GM18502 (cell line): ENCODE measurements around the gene APLP2.

Experiments
- ATAC-seq: cut with Tn5 transposase; IDR thresholded peaks from one replicate; pipeline ENCODE4 v1.9.1; 2021; ENCODE audit warnings: mild to moderate bottlenecking; ENCODE audit not compliant: unreplicated experiment, poor library complexity

APLP2 gene

DNA sequence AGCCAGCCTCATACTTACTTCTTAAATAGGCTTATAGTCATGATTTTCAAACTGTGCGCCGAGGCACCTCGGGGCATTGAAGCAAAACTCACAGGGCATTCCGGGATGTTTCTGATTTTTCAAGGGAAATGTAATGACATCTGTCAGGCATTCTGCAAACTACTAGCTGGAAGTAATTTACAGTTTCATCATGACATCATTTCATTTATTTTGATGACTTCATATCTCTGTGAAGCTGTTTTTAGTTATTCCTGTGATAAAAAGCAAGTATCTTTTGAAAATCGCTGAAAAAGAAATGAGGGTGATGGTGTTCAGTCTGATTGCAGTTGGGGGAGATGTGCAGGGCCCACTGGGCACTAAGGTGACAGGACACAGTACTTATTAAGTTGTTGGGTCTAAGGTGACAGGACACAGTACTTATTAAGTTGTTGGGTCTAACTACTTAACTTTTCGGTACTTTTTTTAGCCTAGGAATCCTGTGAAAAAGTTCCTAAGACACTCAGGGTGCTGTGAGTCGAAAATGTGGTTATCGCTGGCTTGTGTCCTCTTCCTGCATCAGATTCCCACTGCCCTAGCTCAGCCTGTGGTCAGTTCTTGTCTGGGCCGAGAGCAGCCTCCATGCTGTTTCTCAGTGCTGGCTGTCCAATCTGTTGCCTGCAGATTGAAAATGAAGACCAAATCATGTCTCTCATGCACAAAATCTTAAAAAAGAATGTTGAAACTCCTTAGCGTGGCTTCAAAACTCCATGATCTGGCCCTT, 42.6 kb downstream of the APLP2 start:
- no peak for ATAC-seq

DNA sequence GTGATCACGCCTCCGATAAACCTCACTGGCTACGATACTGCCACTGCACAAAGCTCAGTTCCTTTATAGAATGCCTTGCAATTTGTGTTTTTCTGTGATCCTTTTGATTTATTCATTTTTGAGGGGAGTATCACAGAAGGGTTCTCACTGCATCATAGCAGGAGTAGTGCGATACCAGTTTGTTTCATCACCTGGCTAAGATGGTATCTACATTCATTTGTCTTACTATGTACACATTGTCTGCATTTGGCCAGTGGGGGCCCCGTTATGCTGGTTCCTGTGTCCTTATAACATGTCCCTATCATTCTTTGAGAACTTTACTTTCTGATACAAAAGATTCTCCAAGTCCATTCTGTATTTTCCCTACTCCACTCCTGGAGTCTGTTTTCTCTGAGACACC, 44.6 kb downstream of the APLP2 start:
- ATAC-seq: no peak

DNA sequence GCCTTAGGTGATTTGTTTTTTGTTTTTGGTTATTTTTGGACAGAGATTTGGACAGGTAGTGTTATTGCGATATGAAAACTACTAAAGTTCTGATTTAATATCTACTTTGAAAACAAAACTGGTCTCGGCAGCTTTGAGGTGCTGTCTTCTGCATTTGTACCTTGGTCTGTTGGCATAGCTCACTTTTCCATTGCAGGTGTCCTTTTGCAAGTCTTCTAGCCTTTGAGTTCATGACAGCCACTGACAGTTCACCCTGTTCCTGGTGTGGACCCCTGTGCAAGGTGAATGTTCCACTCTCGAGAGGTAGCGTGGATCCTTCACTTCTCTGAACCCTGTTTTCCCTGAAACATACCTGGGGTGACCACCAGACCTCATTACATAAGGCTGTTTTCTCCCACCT, 45.0 kb downstream of the APLP2 start:
- no peak for ATAC-seq

DNA sequence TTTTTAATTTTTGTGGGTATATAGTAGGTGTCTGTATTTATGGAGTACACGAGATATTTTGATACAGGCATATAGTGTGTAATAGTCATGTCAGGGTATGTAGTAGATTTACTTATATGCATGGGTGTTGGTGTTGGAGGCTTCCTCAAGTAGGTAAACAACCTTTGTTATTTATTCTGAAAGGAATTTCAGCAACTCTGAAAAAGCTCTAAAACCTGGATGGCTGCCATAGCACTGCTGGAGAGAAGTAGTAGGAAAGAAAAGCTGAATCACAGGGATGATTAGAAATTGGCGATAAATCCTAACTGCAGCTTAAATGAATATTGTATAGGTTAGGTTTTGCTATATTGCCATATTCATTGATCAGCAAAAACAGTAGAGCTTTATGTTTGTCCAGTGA, 45.5 kb downstream of the APLP2 start:
- ATAC-seq: no peak

DNA sequence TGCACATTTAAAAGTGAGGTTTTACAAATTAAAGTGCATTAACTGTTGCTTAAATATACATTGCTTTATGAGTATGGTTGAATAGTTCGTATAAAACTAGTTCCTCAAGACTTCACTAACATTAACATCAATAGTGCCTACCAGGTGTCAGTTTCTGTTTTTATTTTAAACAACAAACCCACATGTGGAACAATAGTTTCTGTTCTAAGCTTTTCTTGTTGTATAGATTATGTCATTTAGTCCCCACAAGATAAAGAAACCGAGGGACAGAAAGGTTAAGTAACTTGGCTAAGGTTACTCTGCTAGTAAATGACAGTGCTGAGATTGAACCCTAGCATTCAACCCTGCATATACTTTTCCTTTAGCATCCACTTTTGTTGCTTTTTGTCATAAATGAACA, 48.5 kb downstream of the APLP2 start:
- ATAC-seq: peak; percentile 87

DNA sequence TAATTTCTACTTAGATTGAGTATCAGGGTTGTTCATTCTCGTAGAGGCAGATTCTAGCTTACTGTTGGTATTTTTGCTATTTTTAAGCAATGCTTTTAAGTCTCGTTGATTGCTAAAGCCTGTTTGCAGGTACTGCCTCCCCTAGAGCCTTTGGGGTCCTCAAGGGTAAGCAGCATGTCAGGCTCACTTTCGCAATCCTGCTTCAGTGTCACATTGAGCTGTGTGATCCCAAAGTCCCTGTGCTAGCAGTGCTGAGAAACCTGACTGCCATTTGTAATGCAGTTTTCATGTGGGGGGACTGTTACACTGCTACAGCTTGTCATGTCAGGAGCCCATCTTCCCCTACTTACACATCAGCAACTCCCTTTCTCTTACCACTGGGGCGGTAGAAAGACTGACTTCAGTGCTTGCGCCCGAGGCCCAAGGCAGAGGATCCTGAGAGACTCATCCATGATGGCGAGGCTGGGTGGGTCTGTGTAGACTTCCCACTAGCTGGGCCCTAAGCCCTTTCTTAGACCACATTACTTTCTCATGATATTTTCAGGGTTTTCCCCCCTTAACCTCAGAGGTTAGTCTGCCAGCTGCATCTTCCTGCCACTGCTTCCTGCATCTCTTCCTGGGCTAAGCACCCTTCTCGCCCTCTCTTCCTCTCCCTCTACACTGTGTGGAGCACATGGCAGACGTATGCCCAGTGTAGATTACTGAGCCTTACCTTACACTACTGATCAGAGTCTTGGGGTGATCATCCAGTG, 49.1 kb downstream of the APLP2 start:
- ATAC-seq: peak; percentile 60

DNA sequence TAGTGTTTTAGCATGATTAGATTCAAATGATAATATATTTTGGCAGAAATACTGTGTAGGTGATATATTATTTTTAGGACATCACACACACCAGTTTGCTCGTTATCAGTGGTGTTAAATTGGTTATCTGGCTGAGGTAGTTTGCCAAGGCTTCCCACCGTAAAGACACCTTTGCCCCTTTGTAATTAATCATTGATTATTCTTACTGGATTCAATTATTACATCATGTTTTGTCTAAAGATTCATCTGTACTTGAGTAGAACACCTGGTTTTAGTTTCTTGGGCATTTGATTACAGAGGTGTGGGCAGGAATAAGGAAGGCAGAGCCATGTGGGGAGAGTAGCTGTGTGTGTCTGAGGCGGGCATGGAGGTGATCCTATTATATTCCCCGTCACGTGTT, 50.4 kb downstream of the APLP2 start:
- ATAC-seq: no peak

DNA sequence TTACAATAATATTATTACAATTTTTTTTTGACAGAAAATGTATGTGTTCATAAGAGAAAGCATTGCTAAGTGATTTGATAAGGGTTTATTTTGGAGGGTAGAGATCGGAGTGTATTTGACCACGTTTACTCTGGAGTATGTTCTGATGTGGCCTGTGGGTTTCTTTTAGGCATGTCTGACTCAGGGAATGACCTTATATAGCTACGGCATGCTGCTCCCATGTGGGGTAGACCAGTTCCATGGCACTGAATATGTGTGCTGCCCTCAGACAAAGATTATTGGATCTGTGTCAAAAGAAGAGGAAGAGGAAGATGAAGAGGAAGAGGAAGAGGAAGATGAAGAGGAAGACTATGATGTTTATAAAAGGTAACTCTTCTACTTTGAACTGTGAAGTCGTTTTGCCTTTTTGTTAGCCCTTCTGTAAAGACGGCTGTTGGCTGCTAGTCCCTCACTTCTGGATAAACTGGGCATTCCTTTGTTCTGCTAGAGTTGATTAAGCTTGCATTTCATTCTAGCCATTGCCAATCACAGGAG, 51.8 kb downstream of the APLP2 start:
- no peak for ATAC-seq

DNA sequence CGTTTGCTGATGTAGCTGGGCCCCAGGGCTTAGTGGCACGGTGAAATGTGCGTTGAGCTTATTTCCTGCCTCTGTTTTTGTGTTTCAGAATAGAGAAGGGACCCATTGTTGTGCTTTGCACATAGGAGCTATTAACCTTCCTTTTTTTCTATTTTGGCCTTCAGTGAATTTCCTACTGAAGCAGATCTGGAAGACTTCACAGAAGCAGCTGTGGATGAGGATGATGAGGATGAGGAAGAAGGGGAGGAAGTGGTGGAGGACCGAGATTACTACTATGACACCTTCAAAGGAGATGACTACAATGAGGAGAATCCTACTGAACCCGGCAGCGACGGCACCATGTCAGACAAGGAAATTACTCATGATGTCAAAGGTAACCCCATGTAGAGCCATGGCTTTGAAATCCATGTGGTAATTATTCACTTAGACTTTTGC, 52.5 kb downstream of the APLP2 start:
- no peak for ATAC-seq

DNA sequence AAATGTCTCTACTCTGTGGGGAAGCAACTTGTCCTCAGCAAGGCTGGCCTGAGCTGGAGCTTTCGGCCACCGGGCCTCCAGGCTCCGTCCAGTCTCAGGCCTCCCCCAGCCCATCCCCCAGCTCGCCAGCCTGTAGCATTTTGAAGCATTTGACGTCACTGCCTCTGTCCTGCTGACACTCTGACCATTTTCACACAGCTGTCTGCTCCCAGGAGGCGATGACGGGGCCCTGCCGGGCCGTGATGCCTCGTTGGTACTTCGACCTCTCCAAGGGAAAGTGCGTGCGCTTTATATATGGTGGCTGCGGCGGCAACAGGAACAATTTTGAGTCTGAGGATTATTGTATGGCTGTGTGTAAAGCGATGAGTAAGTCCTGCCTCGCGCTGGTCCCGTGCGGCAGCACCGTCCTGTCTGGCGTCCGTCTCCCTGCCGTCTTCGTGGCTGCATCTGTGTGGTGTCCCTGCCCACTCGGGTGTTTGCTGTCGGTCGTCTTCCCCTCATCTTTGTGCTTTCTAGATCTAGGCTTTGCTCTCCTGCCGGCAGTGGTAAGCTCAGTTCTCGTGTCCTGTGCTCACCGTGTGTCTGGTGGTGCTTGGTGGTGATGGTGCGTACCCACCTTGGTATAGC, 53.8 kb downstream of the APLP2 start:
- ATAC-seq: no peak

DNA sequence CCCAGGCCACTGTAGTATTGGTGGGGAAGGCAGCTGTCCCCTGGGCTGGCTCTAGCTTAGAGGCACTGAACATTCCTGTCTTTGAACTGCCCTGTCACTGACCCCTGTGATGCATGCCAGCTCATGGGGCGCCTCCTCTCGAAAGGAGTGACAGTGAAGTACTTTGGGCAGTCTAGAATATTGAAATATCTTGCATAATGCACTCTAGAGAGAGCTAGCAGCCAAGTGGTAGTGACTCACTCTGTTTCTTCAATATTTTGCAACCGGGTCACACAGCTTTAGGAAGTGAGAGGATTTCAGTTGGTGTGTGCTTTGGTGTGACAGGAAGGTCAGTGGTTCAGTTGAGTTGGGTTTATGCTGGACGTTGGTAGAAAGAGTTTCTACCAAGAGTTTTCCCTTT, 54.4 kb downstream of the APLP2 start:
- no peak for ATAC-seq

DNA sequence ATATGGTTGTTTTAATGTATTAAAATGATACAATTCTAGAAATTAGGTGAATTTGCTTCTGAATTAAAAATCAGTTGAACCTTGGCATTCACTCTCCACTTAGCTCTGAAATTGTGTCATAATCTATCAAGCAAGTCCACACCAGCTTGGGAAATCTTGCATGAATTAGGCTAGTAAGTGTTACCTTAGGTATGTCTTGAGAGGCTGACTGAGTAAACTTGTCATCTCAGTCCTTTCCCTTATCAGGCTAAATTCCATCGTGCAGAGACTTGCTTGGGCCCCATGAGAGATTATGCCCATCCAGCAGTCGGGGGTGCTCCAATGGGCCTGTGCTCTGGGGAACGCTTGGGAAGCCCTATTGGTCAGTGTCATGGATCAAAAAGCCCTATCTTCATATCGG, 55.9 kb downstream of the APLP2 start:
- ATAC-seq: no peak

DNA sequence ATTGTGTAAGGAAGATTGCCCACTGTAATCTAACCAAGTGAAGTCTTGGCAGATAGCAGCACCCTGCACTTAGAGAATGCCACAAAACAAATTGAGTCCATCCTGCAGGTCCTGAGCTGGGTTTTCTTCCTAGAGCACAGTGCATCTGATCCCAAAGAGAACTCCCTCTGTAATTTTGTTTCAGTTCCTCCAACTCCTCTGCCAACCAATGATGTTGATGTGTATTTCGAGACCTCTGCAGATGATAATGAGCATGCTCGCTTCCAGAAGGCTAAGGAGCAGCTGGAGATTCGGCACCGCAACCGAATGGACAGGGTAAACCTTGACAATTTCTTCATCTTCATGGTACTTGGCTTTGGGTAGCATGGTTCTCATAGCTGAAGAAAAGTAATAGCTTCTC, 56.8 kb downstream of the APLP2 start:
- no peak for ATAC-seq

DNA sequence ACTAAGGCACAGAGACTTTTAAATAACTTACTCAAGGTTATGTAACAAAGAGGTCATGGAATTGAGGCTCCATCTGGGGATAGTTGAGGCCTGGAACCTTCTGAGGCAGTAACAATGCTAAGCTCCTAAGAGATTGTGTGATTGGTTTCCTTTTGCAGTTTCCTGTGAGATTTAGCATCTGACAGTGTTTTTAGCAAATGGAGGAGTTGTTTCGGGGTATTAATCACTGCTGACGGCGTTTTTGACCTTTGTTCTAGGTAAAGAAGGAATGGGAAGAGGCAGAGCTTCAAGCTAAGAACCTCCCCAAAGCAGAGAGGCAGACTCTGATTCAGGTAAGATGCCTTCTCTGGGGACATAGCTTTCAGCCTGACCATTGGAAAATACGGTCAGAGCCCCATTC, 57.8 kb downstream of the APLP2 start:
- ATAC-seq: no peak

DNA sequence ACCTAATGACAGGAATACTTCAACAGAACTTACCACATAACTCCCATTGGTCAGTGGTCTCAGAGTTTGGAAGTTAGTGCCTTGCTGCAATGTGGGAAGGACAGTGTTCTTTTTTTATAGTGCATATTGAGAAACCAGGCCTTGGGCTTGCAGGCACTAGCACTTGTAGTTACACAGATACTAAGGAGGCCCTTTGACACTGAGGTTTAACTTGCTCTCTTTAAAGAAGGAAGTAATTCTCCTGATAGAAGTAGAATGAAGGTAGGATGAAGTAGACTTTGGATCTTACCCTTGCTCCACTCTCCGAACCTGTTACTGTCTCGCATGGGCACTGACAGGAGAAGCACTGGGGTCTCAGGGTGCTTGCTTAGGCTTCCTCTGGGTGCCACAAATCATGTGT, 58.9 kb downstream of the APLP2 start:
- no peak for ATAC-seq

DNA sequence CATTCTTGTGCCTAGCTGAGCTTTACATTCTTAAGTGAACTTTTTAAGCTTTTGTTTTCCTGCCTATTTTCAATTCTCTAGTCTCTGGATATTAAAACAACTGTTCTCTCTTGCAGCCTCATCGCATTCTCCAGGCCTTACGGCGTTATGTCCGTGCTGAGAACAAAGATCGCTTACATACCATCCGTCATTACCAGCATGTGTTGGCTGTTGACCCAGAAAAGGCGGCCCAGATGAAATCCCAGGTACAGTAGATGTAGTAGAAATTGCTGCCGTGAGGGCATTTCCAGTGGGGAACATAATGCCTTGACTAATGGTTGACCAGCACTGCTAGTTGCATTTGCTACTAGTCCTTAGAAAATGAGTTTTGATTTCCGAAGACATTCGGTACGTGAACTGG, 60.2 kb downstream of the APLP2 start:
- ATAC-seq: no peak

DNA sequence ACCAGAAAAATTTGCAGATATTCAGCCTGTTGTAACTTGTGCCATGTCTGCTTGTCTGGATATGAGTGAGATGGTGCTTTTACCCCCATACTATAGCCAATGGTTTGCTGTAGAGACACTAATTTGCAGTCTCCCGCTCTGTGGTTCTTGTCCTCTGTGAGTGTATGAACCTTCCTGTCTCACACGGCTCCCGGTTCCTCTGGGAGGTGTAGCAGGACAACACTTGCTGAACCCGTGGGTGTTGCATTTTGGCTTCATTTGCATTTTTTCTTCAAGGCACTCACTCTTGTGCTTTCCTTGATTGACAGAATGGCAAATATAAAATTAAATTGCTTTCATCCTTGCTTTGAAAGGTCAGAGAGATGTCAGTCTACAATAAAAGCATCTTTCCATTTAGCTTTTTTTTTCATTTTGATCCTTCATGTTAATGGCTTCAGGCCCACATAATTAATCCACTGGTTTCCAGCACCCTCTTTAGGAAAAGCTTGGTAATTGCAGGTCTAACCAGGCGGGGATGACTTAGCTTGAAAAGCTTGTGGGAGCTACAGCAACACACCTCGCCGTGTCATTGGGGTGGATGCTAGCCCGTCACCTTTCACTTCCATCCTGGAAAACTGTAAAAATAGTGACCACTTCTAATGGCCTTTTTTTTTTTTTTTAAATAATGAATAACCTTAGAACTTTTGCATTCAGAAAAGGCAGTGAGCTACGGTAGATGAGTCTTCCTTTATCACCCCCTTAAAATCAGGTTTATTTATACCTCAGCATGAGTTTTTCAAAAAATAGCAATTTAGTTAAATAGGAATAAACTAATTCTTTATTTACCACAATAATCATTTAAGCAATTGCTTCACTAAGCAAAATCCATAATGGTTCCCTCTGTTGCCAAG, 62.5 kb downstream of the APLP2 start:
- peak; percentile 75 for ATAC-seq

DNA sequence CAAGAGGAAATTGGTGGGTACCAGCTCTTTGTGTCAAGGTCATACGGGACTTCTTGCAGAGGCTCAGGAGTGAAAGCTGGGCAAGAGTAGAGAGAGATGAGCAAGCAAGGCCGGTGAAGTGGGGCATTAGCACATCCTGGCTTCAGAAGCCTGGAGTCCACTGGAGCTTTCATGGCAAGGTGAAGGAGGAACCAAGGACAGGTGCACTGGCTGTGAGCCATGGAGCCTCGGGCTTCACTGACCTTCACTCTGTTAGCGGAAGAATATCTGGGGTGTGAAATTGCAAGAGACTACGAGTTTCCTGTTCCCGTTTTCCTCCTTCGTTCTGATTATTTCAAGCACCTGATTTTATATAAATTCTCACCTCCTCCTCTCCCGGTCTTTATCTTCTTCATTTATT, 64.0 kb downstream of the APLP2 start:
- ATAC-seq: no peak

DNA sequence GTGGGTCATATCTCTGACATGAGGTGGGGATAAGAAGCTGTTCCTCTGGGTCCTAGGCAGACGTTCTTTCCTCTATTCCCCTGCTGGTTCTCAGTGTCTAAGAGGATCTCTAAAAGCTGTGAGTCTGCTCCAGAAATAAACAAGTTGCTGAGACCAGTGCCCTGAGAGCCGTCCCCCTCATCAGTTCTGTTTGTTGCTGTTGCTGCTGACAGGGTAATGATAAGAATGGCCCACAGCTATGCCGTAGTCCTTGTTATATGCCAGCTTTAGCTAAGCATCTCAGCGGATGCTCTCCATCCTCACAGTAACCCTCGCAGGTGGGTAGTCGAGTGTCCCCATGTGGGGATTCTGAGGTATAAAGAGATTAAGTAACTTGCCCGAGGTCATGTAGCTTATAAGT, 66.4 kb downstream of the APLP2 start:
- ATAC-seq: no peak

DNA sequence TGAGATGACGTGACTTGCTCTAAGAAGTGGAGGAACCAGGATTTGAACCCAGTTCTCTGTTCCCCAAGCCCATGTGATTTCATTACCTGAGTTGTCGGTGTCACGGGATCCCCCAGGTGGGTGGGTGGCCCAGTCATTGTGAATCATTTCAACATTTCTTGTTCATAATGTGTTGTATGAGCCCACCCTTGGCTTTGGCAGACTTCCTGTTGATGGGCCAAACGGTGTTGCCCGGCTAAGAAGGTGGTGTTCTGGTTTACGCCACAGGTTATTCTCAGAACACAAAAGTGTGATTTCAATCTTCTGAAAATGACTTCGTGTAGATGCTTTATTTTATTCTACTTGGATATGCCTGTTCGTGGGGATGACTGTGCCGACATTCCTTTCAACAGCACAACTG, 68.3 kb downstream of the APLP2 start:
- ATAC-seq: no peak
